Endothelial cell of umbilical vein (primary cell): ENCODE data around the gene SDCCAG8. TPM values are rescaled to one million over a fixed set of nuclear protein-coding genes. Genes with fewer than 3 reads are reported as not detected.
"Not testable (repeated sequence)": the region's sequence is repeated elsewhere in the genome, so short reads cannot be mapped to it uniquely, and the experiment has no call there.

Experiments
- BruUV-seq: library from RNA; stranded (reverse); fragments of 400-500 nt; replicated peaks from 2 replicates; lab custom pipeline; 2021; lab: Mats Ljungman, UMichigan
- CTCF ChIA-PET: fragments of 300-600, 350-600 bp; sonication (Branson Sonifier 250); formaldehyde crosslinking; loops from one replicate; lab custom pipeline; 2021; ENCODE audit warnings: antibody characterized with exemption, inconsistent platforms; lab: Charles Lee
- POLR2A ChIA-PET: fragments of 300-600, 350-600 bp; sonication (Branson Sonifier 250); formaldehyde crosslinking; loops from one replicate; lab custom pipeline; 2021; ENCODE audit warnings: antibody characterized with exemption, inconsistent platforms; lab: Charles Lee
- DNase-seq: peaks from one replicate; pipeline ENCODE4 v3.0.0-alpha.2; 2011; ENCODE audit warnings: low read depth, low spot score
- FAIRE-seq: peaks from 2 replicates; lab custom pipeline; 2011; peaks lifted over from hg19 to GRCh38; lab: Jason Lieb, UNC
- H2AFZ ChIP-seq: 2 replicates; pipeline ENCODE4 v1.6.0; 2012; ENCODE audit warnings: low read depth, low read length, control low read depth, inconsistent platforms
- H3K27ac ChIP-seq: 2 replicates; pipeline ENCODE4 v1.5.1; 2011; ENCODE audit warnings: low read depth, mild to moderate bottlenecking, control low read depth, low read length, moderate library complexity; ENCODE audit not compliant: insufficient read depth
- H3K27me3 ChIP-seq, 2 experiments: 2 replicates each; pipeline versions ENCODE4 v1.6.0 to v1.6.1; 2011; ENCODE audit warnings: low read length in 2 of 2, mixed read lengths in 1 of 2; ENCODE audit not compliant: control insufficient read depth in 2 of 2, insufficient read depth in 2 of 2
- H3K36me3 ChIP-seq, 2 experiments: 2 replicates in 1 of 2; 3 replicates in 1 of 2; pipeline ENCODE4 v1.5.1; 2011; ENCODE audit warnings: low read length in 2 of 2, mild to moderate bottlenecking in 1 of 2, moderate library complexity in 1 of 2; ENCODE audit not compliant: control insufficient read depth in 2 of 2, insufficient read depth in 2 of 2; ENCODE audit errors: extremely low read depth in 1 of 2
- H3K4me1 ChIP-seq: 3 replicates; pipeline ENCODE4 v1.5.1; 2011; ENCODE audit warnings: mild to moderate bottlenecking, low read length; ENCODE audit not compliant: control insufficient read depth, insufficient read depth; ENCODE audit errors: extremely low read depth
- H3K4me2 ChIP-seq: 2 replicates; pipeline ENCODE4 v1.6.1; 2011; ENCODE audit warnings: low read length, control low read depth, mixed read lengths; ENCODE audit not compliant: insufficient read depth
- H3K4me3 ChIP-seq, 3 experiments: fragments of 200-600 bp in 1 of 3; sonication (generic), shearing (Covaris generic) in 1 of 3; replicated peaks in 1 of 3; 2 replicates each; pipeline ENCODE4 v1.5.1; 2011 to 2016; ENCODE audit warnings: control low read depth in 3 of 3, low read length in 3 of 3, mild to moderate bottlenecking in 2 of 3, inconsistent platforms in 1 of 3, low read depth in 1 of 3, moderate library complexity in 1 of 3; ENCODE audit not compliant: insufficient read depth in 1 of 3
- H3K79me2 ChIP-seq: 2 replicates; pipeline ENCODE4 v1.6.0; 2012; ENCODE audit warnings: low read length, inconsistent platforms; ENCODE audit not compliant: control insufficient read depth, insufficient read depth
- H3K9ac ChIP-seq: replicated peaks from 2 replicates; pipeline ENCODE3; 2011; ENCODE audit warnings: low read length, control low read depth; ENCODE audit not compliant: insufficient read depth; ENCODE audit errors: extremely low read depth
- H3K9me1 ChIP-seq: replicated peaks from 3 replicates; pipeline ENCODE4 v1.6.0; 2011; ENCODE audit warnings: mild to moderate bottlenecking, low read length; ENCODE audit not compliant: control insufficient read depth, insufficient read depth; ENCODE audit errors: extremely low read depth
- H3K9me3 ChIP-seq: replicated peaks from 2 replicates; pipeline ENCODE4 v1.5.1; 2012; ENCODE audit warnings: low read length, inconsistent platforms; ENCODE audit not compliant: control insufficient read depth, insufficient read depth
- H4K20me1 ChIP-seq: replicated peaks from 2 replicates; pipeline ENCODE3; 2011; ENCODE audit warnings: mild to moderate bottlenecking, low read length; ENCODE audit not compliant: control insufficient read depth, insufficient read depth; ENCODE audit errors: extremely low read depth
- EZH2 ChIP-seq: IDR thresholded peaks from 2 replicates; pipeline ENCODE4 v1.6.1; 2012; ENCODE audit warnings: borderline replicate concordance, low read depth, mild to moderate bottlenecking, moderate library complexity, low read length, inconsistent platforms; ENCODE audit not compliant: severe bottlenecking
- FOS ChIP-seq: IDR thresholded peaks from 2 replicates; pipeline ENCODE4 v1.6.1; 2011; ENCODE audit warnings: mild to moderate bottlenecking, low read length, moderate library complexity, borderline replicate concordance; ENCODE audit not compliant: insufficient read depth
- GATA2 ChIP-seq: IDR thresholded peaks from 2 replicates; pipeline ENCODE4 v1.7.0; 2011; ENCODE audit warnings: low read depth, mild to moderate bottlenecking, moderate library complexity, mixed read lengths, low read length; ENCODE audit not compliant: insufficient read length, insufficient read depth
- JUN ChIP-seq: IDR thresholded peaks from 2 replicates; pipeline ENCODE4 v1.6.1; 2011; ENCODE audit warnings: borderline replicate concordance, low read depth; ENCODE audit not compliant: insufficient read length, insufficient read depth
- MYC ChIP-seq: IDR thresholded peaks from one replicate; pipeline ENCODE4 v1.6.1; 2011; ENCODE audit warnings: mild to moderate bottlenecking, low read depth, low read length
- POLR2A ChIP-seq: IDR thresholded peaks from 2 replicates; pipeline ENCODE4 v1.6.1; 2012; ENCODE audit warnings: low read depth, mild to moderate bottlenecking, control low read depth, low read length
- POLR2AphosphoS5 ChIP-seq: IDR thresholded peaks from 2 replicates; pipeline ENCODE4 v1.6.1; 2012; ENCODE audit warnings: low read depth, mild to moderate bottlenecking, control low read depth, low read length, moderate library complexity; ENCODE audit not compliant: insufficient read depth
- dilution Hi-C: fragments of 300-500 bp; cut with MboI; formaldehyde crosslinking; loops from one replicate; pipeline ENCODE4 v1.15.0; 2019; ENCODE audit warnings: low sequenced_read_pairs; ENCODE audit not compliant: extremely low pct_ligation_motif_present
- intact Hi-C: fragments of 100-400 bp; cut with micrococcal nuclease; formaldehyde crosslinking; loops from one replicate; pipeline ENCODE4 v1.10.0; 2022
- polyA plus RNA-seq, 4 experiments: library from polyadenylated mRNA; depleted of rRNA in 3 of 4; stranded (reverse) in 3 of 4; unstranded in 1 of 4; fragments of >200 nt; gene quantifications; 2 replicates each; pipeline versions ENCODE4 v1.2.1 to v1.2.3, GENCODE V29; 2011 to 2012; ENCODE audit warnings: missing spikeins in 1 of 4
- total RNA-seq: library from RNA; stranded (reverse); gene quantifications from 2 replicates; pipeline ENCODE4 v1.2.3, GENCODE V29; 2021
- TF ChIP-seq, protein P1 (sequence below), 2 donors: IDR thresholded peaks; 1 replicate in 1 of 2; 2 replicates in 1 of 2; pipeline ENCODE4 v1.5.1; 2011; ENCODE audit warnings: low read length in 2 of 2, mild to moderate bottlenecking in 2 of 2, moderate library complexity in 2 of 2, control low read depth in 1 of 2, inconsistent platforms in 1 of 2, low read depth in 1 of 2; ENCODE audit not compliant: insufficient read depth in 1 of 2; ENCODE audit errors: extremely low read depth in 1 of 2
- TF ChIP-seq, protein P2 (sequence below): IDR thresholded peaks from 2 replicates; pipeline ENCODE4 v1.6.1; 2011; ENCODE audit not compliant: insufficient read depth, insufficient read length

Gene SDCCAG8
- total and polyA plus RNA-seq, 2 donors (not counting 3 experiments of a cell fraction or from before 2014, with no cell fraction given) = 14.6 to 25.7 TPM

DNA sequence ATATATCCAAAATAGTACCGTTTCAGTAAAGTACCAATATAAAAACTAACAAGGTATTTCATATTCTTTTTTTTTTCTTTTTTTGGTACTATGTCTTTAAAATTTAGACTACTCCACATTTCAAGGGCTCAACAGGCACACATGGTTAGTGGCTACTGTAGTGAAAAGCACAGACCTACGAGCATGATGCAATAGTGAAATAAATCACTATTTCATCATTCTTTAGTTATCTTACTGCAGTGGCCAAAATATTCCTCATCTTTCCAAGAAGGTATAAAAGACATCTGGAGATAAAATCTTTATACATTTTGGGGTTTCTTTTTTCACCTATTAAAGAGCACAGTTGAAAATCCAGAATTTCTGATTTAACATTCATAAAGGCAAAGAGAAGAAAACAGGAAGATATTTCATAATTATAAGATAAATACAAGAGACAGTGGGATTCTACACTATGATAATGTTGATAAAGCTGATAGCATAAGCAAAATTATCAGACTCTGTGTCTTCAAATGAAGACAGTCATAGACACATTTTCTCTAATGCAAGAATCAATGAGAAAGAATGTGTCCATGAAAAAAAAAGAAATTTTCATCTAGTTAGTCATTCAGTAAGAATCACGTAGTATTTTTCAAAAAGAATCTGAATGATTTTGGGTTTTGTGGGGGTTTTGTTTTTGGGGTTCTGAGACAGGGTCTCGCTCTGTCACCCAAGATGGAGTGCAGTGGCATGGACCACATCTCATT is 42.6 kb upstream of the SDCCAG8 start:
- Histone ChIP-seq H3K9ac (no peak overlapping the region), H3K79me2 (peaks cover 59% of the 10 kb centered on the region), H3K27ac (no peak overlapping the region), H3K9me1 (peaks cover 2% of the 10 kb centered on the region), H3K27me3 (no peaks in the 10 kb centered on the region), H3K4me1 (no peaks in the 10 kb centered on the region), H3K4me3 (no peak overlapping the region), H4K20me1 (peaks cover 2% of the 10 kb centered on the region), H3K9me3 (no peaks in the 10 kb centered on the region), H3K36me3 (peaks cover 0 to 8% of the 10 kb centered on the region in 2 experiments), H2AFZ (no peak overlapping the region), H3K4me2 (no peak overlapping the region)
- DNase-seq = no peak
- intact Hi-C loops = no loop called here
- FAIRE-seq = no peak
- TF ChIP-seq POLR2AphosphoS5 (no peak), FOS (no peak), POLR2A (no peak), GATA2 (no peak), EZH2 (no peak), MYC (no peak), JUN (no peak)
- TF ChIP-seq, protein P1, sequence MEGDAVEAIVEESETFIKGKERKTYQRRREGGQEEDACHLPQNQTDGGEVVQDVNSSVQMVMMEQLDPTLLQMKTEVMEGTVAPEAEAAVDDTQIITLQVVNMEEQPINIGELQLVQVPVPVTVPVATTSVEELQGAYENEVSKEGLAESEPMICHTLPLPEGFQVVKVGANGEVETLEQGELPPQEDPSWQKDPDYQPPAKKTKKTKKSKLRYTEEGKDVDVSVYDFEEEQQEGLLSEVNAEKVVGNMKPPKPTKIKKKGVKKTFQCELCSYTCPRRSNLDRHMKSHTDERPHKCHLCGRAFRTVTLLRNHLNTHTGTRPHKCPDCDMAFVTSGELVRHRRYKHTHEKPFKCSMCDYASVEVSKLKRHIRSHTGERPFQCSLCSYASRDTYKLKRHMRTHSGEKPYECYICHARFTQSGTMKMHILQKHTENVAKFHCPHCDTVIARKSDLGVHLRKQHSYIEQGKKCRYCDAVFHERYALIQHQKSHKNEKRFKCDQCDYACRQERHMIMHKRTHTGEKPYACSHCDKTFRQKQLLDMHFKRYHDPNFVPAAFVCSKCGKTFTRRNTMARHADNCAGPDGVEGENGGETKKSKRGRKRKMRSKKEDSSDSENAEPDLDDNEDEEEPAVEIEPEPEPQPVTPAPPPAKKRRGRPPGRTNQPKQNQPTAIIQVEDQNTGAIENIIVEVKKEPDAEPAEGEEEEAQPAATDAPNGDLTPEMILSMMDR (IDR thresholded peaks at IDR 0.05; ENCODE audit: extremely low read depth in 1 of 2, insufficient read depth in 1 of 2, low read depth in 1 of 2, low read length in 2 of 2) = no peak
- TF ChIP-seq, protein P2, sequence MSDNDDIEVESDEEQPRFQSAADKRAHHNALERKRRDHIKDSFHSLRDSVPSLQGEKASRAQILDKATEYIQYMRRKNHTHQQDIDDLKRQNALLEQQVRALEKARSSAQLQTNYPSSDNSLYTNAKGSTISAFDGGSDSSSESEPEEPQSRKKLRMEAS = no peak
- BruUV-seq = no TSS peak
- CTCF ChIA-PET = interaction anchor here (0.6 to 1.5 kb wide), 2 partner anchors 7 to 752 kb away, joined by 3 read pairs; no protein-coding TSS in a partner anchor
- POLR2A ChIA-PET = no interaction called here
- dilution Hi-C loops = no loop called here

DNA sequence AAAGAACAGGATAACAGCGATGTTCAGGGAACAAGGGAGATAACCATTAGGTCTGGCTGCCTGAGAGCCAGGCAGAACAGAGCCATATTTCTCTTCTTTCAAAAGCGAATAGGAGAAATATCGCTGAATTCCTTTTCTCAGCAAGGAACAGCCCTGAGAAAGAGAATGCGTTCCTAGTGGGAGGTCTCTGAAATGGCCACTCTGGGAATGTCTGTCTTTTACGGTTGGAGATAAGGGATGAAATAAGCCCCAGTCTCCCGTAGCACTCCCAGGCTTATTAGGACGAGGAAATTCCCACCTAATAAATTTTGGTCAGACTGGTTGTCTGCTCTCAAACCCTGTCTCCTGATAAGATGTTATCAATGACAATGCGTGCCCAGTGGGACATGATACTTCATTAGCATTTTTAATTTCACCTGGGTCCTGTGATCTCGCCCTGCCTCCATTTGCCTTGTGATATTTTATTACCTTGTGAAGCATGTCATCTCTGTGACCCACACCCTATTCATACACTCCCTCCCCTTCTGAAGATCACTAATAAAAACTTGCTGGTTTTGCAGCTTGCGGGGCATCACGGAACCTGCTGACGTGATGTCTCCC is 40.5 kb upstream of the SDCCAG8 start:
- H4K20me1 ChIP-seq, H3K9ac ChIP-seq, H3K4me1 ChIP-seq, CTCF ChIA-PET, H3K9me1 ChIP-seq, BruUV-seq, FAIRE-seq, dilution Hi-C loops, H3K27me3 ChIP-seq, H3K9me3 ChIP-seq, H2AFZ ChIP-seq, H3K4me2 ChIP-seq, H3K27ac ChIP-seq, intact Hi-C loops, POLR2A ChIA-PET, H3K4me3 ChIP-seq, DNase-seq: not testable (repeated sequence)
- H3K36me3 ChIP-seq = peaks cover 2 to 11% of the 10 kb centered on the region in 2 experiments
- peaks cover 77% of the 10 kb centered on the region for H3K79me2 ChIP-seq
